IMR-90 (cell line): Measurements from ENCODE around the gene NUDT12. TPM values are rescaled to one million over a fixed set of nuclear protein-coding genes. Genes with fewer than 3 reads are reported as not detected.
A peak's percentile ranks its signal among the peaks of the same experiment; 100 is the strongest.

ENCODE experiments used
- ATAC-seq: fragments of 200-7000 bp; cut with Tn5 transposase; 2 replicates; pipeline ENCODE4 v1.9.1; 2020; ENCODE audit warnings: low read depth, mild to moderate bottlenecking, moderate library complexity
- BruUV-seq: library from RNA; stranded (reverse); fragments of 400-500 nt; replicated peaks from 2 replicates; lab custom pipeline; 2021; lab: Mats Ljungman, UMichigan
- CTCF ChIA-PET: fragments of 300-600 bp; formaldehyde crosslinking; extraction: SDS; loops from one replicate; lab custom pipeline; 2021; ENCODE audit warnings: antibody characterized with exemption; lab: Yijun Ruan, JAX
- POLR2A ChIA-PET: fragments of 300-600 bp; sonication (Branson Sonifier 250); formaldehyde crosslinking; loops from one replicate; lab custom pipeline; 2022; ENCODE audit warnings: antibody characterized with exemption; ENCODE audit not compliant: unreplicated experiment; lab: Charles Lee
- DNase-seq: peaks from one replicate; pipeline ENCODE4 v3.0.0; 2013
- H2AFZ ChIP-seq: replicated peaks from 2 replicates; pipeline ENCODE3; 2013; ENCODE audit warnings: low read length, mild to moderate bottlenecking; ENCODE audit not compliant: poor library complexity
- H2AK5ac ChIP-seq: 2 replicates; pipeline ENCODE4 v1.6.1; 2013; ENCODE audit warnings: low read depth, low read length, inconsistent platforms
- H2AK9ac ChIP-seq: replicated peaks from 2 replicates; pipeline ENCODE3; 2013; ENCODE audit warnings: mild to moderate bottlenecking, low read depth, low read length, moderate library complexity; ENCODE audit not compliant: poor library complexity
- H2BK120ac ChIP-seq: 2 replicates; pipeline ENCODE4 v1.6.1; 2013; ENCODE audit warnings: low read depth, low read length, inconsistent platforms
- H2BK15ac ChIP-seq: 3 replicates; pipeline ENCODE4 v1.6.1; 2013; ENCODE audit warnings: low read depth, low read length, inconsistent platforms
- H2BK20ac ChIP-seq: 2 replicates; pipeline ENCODE4 v1.6.1; 2013; ENCODE audit warnings: low read depth, mild to moderate bottlenecking, inconsistent platforms, low read length, moderate library complexity
- H2BK5ac ChIP-seq: 2 replicates; pipeline ENCODE4 v1.6.1; 2013; ENCODE audit warnings: mild to moderate bottlenecking, low read depth, low read length, inconsistent platforms; ENCODE audit not compliant: poor library complexity, severe bottlenecking
- H3K14ac ChIP-seq: replicated peaks from 2 replicates; pipeline ENCODE4 v1.6.1; 2013; ENCODE audit warnings: low read depth, low read length, inconsistent platforms
- H3K18ac ChIP-seq: 2 replicates; pipeline ENCODE4 v1.6.1; 2013; ENCODE audit warnings: low read depth, low read length, control low read depth
- H3K23ac ChIP-seq: 2 replicates; pipeline ENCODE4 v1.6.1; 2013; ENCODE audit warnings: low read depth, low read length, inconsistent platforms
- H3K27ac ChIP-seq: 2 replicates; pipeline ENCODE4 v1.5.1; 2013; ENCODE audit warnings: mild to moderate bottlenecking, control low read depth, low read length; ENCODE audit not compliant: insufficient read depth
- H3K27me3 ChIP-seq: 2 replicates; pipeline ENCODE4 v1.6.1; 2013; ENCODE audit warnings: low read length; ENCODE audit not compliant: control insufficient read depth, insufficient read depth
- H3K36me3 ChIP-seq: 2 replicates; pipeline ENCODE4 v1.6.1; 2013; ENCODE audit warnings: low read length, mixed read lengths; ENCODE audit not compliant: control insufficient read depth, insufficient read depth
- H3K4ac ChIP-seq: 2 replicates; pipeline ENCODE4 v1.6.1; 2013; ENCODE audit warnings: low read depth, low read length, inconsistent platforms
- H3K4me1 ChIP-seq: 2 replicates; pipeline ENCODE4 v1.6.1; 2013; ENCODE audit warnings: low read length, mixed read lengths; ENCODE audit not compliant: control insufficient read depth, insufficient read depth
- H3K4me2 ChIP-seq: 2 replicates; pipeline ENCODE4 v1.6.1; 2013; ENCODE audit warnings: low read depth, mild to moderate bottlenecking, control low read depth, low read length, moderate library complexity
- H3K4me3 ChIP-seq: 2 replicates; pipeline ENCODE4 v1.5.1; 2013; ENCODE audit warnings: low read depth, mild to moderate bottlenecking, control low read depth, low read length, moderate library complexity; ENCODE audit not compliant: insufficient read depth
- H3K56ac ChIP-seq: 2 replicates; pipeline ENCODE4 v1.6.1; 2013; ENCODE audit warnings: low read length, inconsistent platforms; ENCODE audit not compliant: insufficient read depth; ENCODE audit errors: extremely low read depth
- H3K79me1 ChIP-seq, 2 experiments: 2 replicates each; pipeline ENCODE4 v1.6.1; 2013; ENCODE audit warnings: low read length in 2 of 2, inconsistent platforms in 1 of 2, low read depth in 1 of 2
- H3K9ac ChIP-seq: 2 replicates; pipeline ENCODE4 v1.6.1; 2013; ENCODE audit warnings: low read depth, low read length, control low read depth
- H3K9me1 ChIP-seq: 2 replicates; pipeline ENCODE4 v1.6.1; 2013; ENCODE audit warnings: low read length, inconsistent platforms; ENCODE audit not compliant: insufficient read depth
- H3K9me3 ChIP-seq: 2 replicates; pipeline ENCODE4 v1.6.1; 2013; ENCODE audit warnings: low read length; ENCODE audit not compliant: control insufficient read depth, insufficient read depth
- H4K20me1 ChIP-seq: 2 replicates; pipeline ENCODE4 v1.6.1; 2013; ENCODE audit warnings: low read length, inconsistent platforms; ENCODE audit not compliant: insufficient read depth
- H4K5ac ChIP-seq: 2 replicates; pipeline ENCODE4 v1.6.1; 2013; ENCODE audit warnings: mild to moderate bottlenecking, low read depth, low read length, control low read depth
- H4K8ac ChIP-seq, 2 experiments: 2 replicates each; pipeline ENCODE4 v1.6.1; 2013; ENCODE audit warnings: low read depth in 2 of 2, low read length in 2 of 2, control low read depth in 1 of 2, inconsistent platforms in 1 of 2
- H4K91ac ChIP-seq: 2 replicates; pipeline ENCODE4 v1.6.1; 2013; ENCODE audit warnings: low read depth, low read length, inconsistent platforms; ENCODE audit not compliant: insufficient read depth
- BHLHE40 ChIP-seq: fragments of 150-350 bp; IDR thresholded peaks from 2 replicates; pipeline ENCODE4 v1.6.1; 2016; ENCODE audit warnings: mild to moderate bottlenecking, low read depth, low read length
- CEBPB ChIP-seq: IDR thresholded peaks from 2 replicates; pipeline ENCODE4 v1.6.1; 2012; ENCODE audit warnings: low read depth, low read length, improper control_type of control experiment
- CHD1 ChIP-seq: IDR thresholded peaks from 2 replicates; pipeline ENCODE4 v1.6.1; 2012; ENCODE audit warnings: low read depth, low read length, improper control_type of control experiment
- CTCF ChIP-seq: conservative IDR thresholded peaks from 2 replicates; pipeline ENCODE4 v1.5.1; 2012; ENCODE audit warnings: mild to moderate bottlenecking, low read depth, low read length, improper control_type of control experiment
- ELK1 ChIP-seq: fragments of 150-350 bp; IDR thresholded peaks from 2 replicates; pipeline ENCODE4 v1.6.1; 2016; ENCODE audit warnings: low read depth, mild to moderate bottlenecking, low read length, moderate library complexity, borderline replicate concordance
- FOS ChIP-seq: fragments of 150-350 bp; IDR thresholded peaks from 2 replicates; pipeline ENCODE4 v1.6.1; 2016; ENCODE audit warnings: low read depth, low read length
- MAFK ChIP-seq: IDR thresholded peaks from 2 replicates; pipeline ENCODE4 v1.6.1; 2012; ENCODE audit warnings: low read depth, low read length, improper control_type of control experiment
- MAZ ChIP-seq: IDR thresholded peaks from 2 replicates; pipeline ENCODE4 v1.6.1; 2012; ENCODE audit warnings: low read depth, mild to moderate bottlenecking, low read length, improper control_type of control experiment, moderate library complexity, borderline replicate concordance
- MXI1 ChIP-seq: IDR thresholded peaks from 2 replicates; pipeline ENCODE4 v1.6.1; 2012; ENCODE audit warnings: low read depth, mild to moderate bottlenecking, low read length, moderate library complexity, borderline replicate concordance
- NFE2L2 ChIP-seq: fragments of 150-350 bp; IDR thresholded peaks from 2 replicates; pipeline ENCODE4 v1.6.1; 2016; ENCODE audit warnings: low read depth, mild to moderate bottlenecking, low read length
- POLR2A ChIP-seq: IDR thresholded peaks from 2 replicates; pipeline ENCODE4 v1.6.1; 2012; ENCODE audit warnings: mild to moderate bottlenecking, low read depth, low read length
- RAD21 ChIP-seq: IDR thresholded peaks from 2 replicates; pipeline ENCODE4 v1.6.1; 2012; ENCODE audit warnings: low read length, improper control_type of control experiment
- RCOR1 ChIP-seq: IDR thresholded peaks from 2 replicates; pipeline ENCODE4 v1.6.1; 2012; ENCODE audit warnings: mild to moderate bottlenecking, low read length, improper control_type of control experiment; ENCODE audit not compliant: insufficient replicate concordance
- RFX5 ChIP-seq: IDR thresholded peaks from 2 replicates; pipeline ENCODE4 v1.8.0; 2012; ENCODE audit warnings: low read depth, mild to moderate bottlenecking, low read length, moderate library complexity
- SMC3 ChIP-seq: fragments of 150-350 bp; IDR thresholded peaks from 2 replicates; pipeline ENCODE4 v1.6.1; 2016; ENCODE audit warnings: low read depth, mild to moderate bottlenecking, antibody characterized with exemption, low read length, moderate library complexity
- USF2 ChIP-seq: fragments of 150-350 bp; IDR thresholded peaks from 2 replicates; pipeline ENCODE4 v1.6.1; 2017; ENCODE audit warnings: mild to moderate bottlenecking, antibody characterized with exemption, low read length, low read depth
- WGBS, 2 experiments: methylation state at CpG; one replicate each; pipeline versions ENCODE4 v1.1.5 to v1.1.7; 2013; ENCODE audit warnings: missing lambda C conversion rate in 2 of 2; ENCODE audit not compliant: insufficient read length in 1 of 2; ENCODE audit errors: extremely low coverage in 2 of 2; 5-methylcytosine and 5-hydroxymethylcytosine counted together
- dilution Hi-C: fragments of 300-500 bp; cut with HindIII; formaldehyde crosslinking; loops from one replicate; pipeline ENCODE4 v1.14.3; 2018; ENCODE audit warnings: low sequenced_read_pairs; ENCODE audit not compliant: unreplicated experiment
- in situ Hi-C: fragments of 300-500 bp; cut with MboI; formaldehyde crosslinking; loops from 3 replicates; pipeline ENCODE4 v1.14.3; 2019; ENCODE audit warnings: low sequenced_read_pairs, inconsistent platforms, mixed read lengths
- intact Hi-C: fragments of 100-400 bp; cut with micrococcal nuclease; formaldehyde crosslinking; loops from 2 replicates; pipeline ENCODE4 v1.10.0; 2022
- polyA plus RNA-seq, 3 experiments: library from polyadenylated mRNA; depleted of rRNA; stranded (reverse); fragments of >200 nt; gene quantifications; 2 replicates each; pipeline ENCODE4 v1.2.3, GENCODE V29; 2012; ENCODE audit warnings: low replicate concordance in 1 of 3
- total RNA-seq: library from RNA; depleted of rRNA; stranded (reverse); fragments of >200 nt; gene quantifications from 2 replicates; pipeline ENCODE4 v1.2.3, GENCODE V29; 2012

NUDT12 gene
- total and polyA plus RNA-seq, 2 of the 4 experiments (the other 2 are of a cell fraction) = 3.7 to 5.9 TPM

GRCh38 chr5:103582364-103582763 is 19.8 kb upstream of the NUDT12 start:
- Histone ChIP-seq H4K8ac (no peak overlapping the region), H3K9me3 (no peaks in the 10 kb centered on the region), H3K56ac (no peak overlapping the region), H3K4ac (no peak overlapping the region), H3K27ac (no peak overlapping the region), H3K27me3 (no peaks in the 10 kb centered on the region), H3K14ac (no peak overlapping the region), H2BK15ac (no peak overlapping the region), H3K9ac (no peak overlapping the region), H3K79me1 (no peaks in the 10 kb centered on the region), H3K4me3 (no peak overlapping the region), H4K91ac (no peak overlapping the region), H2BK20ac (no peak overlapping the region), H2AK9ac (no peak overlapping the region), H3K23ac (no peak overlapping the region), H2BK120ac (no peak overlapping the region), H3K9me1 (no peaks in the 10 kb centered on the region), H3K18ac (no peak overlapping the region), H3K4me2 (no peak overlapping the region), H4K5ac (no peak overlapping the region), H3K36me3 (no peaks in the 10 kb centered on the region), H4K20me1 (no peaks in the 10 kb centered on the region), H3K4me1 (no peaks in the 10 kb centered on the region), H2BK5ac (no peak overlapping the region), H2AFZ (no peak overlapping the region), H2AK5ac (no peak overlapping the region)
- no peak for TF ChIP-seq BHLHE40
- peak; percentile 63 for TF ChIP-seq SMC3
- TF ChIP-seq POLR2A = no peak
- TF ChIP-seq CHD1 = no peak
- no peak for TF ChIP-seq MXI1
- no peak for TF ChIP-seq MAFK
- no peak for TF ChIP-seq MAZ
- TF ChIP-seq CTCF = peak; percentile 56
- TF ChIP-seq RFX5 = no peak
- no peak for TF ChIP-seq NFE2L2
- TF ChIP-seq USF2 = no peak
- no peak for TF ChIP-seq ELK1
- TF ChIP-seq FOS = no peak
- TF ChIP-seq CEBPB = no peak
- no peak for TF ChIP-seq RCOR1
- TF ChIP-seq RAD21 = peak; percentile 59
- DNase-seq = peak; percentile 50
- ChIA-PET POLR2A (no interaction called here), CTCF (interaction anchor here (0.6 to 1.9 kb wide), 5 partner anchors 12 to 597 kb away, joined by 3 to 17 read pairs (median 3); no protein-coding TSS in a partner anchor)
- dilution Hi-C loops = loop anchor here (25.0 kb wide), 1 partner anchor 605 kb away; no protein-coding TSS in a partner anchor
- in situ Hi-C loops = no loop called here
- no CpG with 5 or more reads among the region's 2 CpGs for WGBS, 2 experiments
- intact Hi-C loops = loop anchor here (1.0 to 5.0 kb wide), 2 partner anchors 597 to 830 kb away; no protein-coding TSS in a partner anchor
- BruUV-seq = no TSS peak
- no peak for ATAC-seq
